Keratinocyte (primary cell): ENCODE results near the gene RNF130. TPM values are rescaled to one million over a fixed set of nuclear protein-coding genes. Genes with fewer than 3 reads are reported as not detected.
A peak's percentile ranks its signal among the peaks of the same experiment; 100 is the strongest.

Experiments
- DNase-seq: peaks from one replicate; pipeline ENCODE4 v3.0.0-alpha.2; 2011; ENCODE audit warnings: low read depth, missing footprints, low spot score
- FAIRE-seq: peaks from 2 replicates; lab custom pipeline; 2011; peaks lifted over from hg19 to GRCh38; lab: Jason Lieb, UNC
- H2AFZ ChIP-seq: 2 replicates; pipeline ENCODE4 v1.6.0; 2012; ENCODE audit warnings: low read length, control low read depth, inconsistent platforms; ENCODE audit not compliant: control insufficient read depth
- H3K27ac ChIP-seq: 2 replicates; pipeline ENCODE4 v1.5.1; 2011; ENCODE audit warnings: low read length; ENCODE audit not compliant: control insufficient read depth, insufficient read depth
- H3K27me3 ChIP-seq: 3 replicates; pipeline ENCODE4 v1.6.0; 2011; ENCODE audit warnings: low read length; ENCODE audit not compliant: control insufficient read depth, insufficient read depth; ENCODE audit errors: extremely low read depth
- H3K36me3 ChIP-seq, 2 experiments: 2 replicates in 1 of 2; 3 replicates in 1 of 2; pipeline ENCODE4 v1.5.1; 2011; ENCODE audit warnings: low read length in 2 of 2, mild to moderate bottlenecking in 1 of 2; ENCODE audit not compliant: control insufficient read depth in 2 of 2, insufficient read depth in 2 of 2; ENCODE audit errors: extremely low read depth in 1 of 2
- H3K4me1 ChIP-seq: 3 replicates; pipeline ENCODE4 v1.5.1; 2011; ENCODE audit warnings: low read length; ENCODE audit not compliant: control insufficient read depth, insufficient read depth; ENCODE audit errors: extremely low read depth
- H3K4me2 ChIP-seq: 3 replicates; pipeline ENCODE4 v1.6.0; 2011; ENCODE audit warnings: low read depth, low read length; ENCODE audit not compliant: control insufficient read depth, insufficient read depth; ENCODE audit errors: extremely low read depth
- H3K4me3 ChIP-seq, 3 experiments: fragments of 200-600 bp in 1 of 3; sonication (generic) in 1 of 3; 2 replicates in 2 of 3; 3 replicates in 1 of 3; pipeline ENCODE4 v1.5.1; 2011 to 2016; ENCODE audit warnings: low read length in 3 of 3, mild to moderate bottlenecking in 3 of 3, control low read depth in 2 of 3, inconsistent platforms in 1 of 3, low read depth in 1 of 3, mixed read lengths in 1 of 3, mixed run types in 1 of 3, moderate library complexity in 1 of 3; ENCODE audit not compliant: control insufficient read depth in 2 of 3, insufficient read depth in 2 of 3; ENCODE audit errors: extremely low read depth in 1 of 3
- H3K79me2 ChIP-seq: 2 replicates; pipeline ENCODE4 v1.6.0; 2012; ENCODE audit warnings: low read length; ENCODE audit not compliant: control insufficient read depth, insufficient read depth
- H3K9ac ChIP-seq: 3 replicates; pipeline ENCODE4 v1.6.0; 2011; ENCODE audit warnings: low read length; ENCODE audit not compliant: control insufficient read depth, insufficient read depth; ENCODE audit errors: extremely low read depth
- H3K9me1 ChIP-seq: 3 replicates; pipeline ENCODE4 v1.6.0; 2011; ENCODE audit warnings: low read length; ENCODE audit not compliant: control insufficient read depth, insufficient read depth; ENCODE audit errors: extremely low read depth
- H3K9me3 ChIP-seq: 2 replicates; pipeline ENCODE4 v1.5.1; 2012; ENCODE audit warnings: low read depth, low read length; ENCODE audit not compliant: control insufficient read depth
- H4K20me1 ChIP-seq: 3 replicates; pipeline ENCODE4 v1.6.0; 2011; ENCODE audit warnings: low read length; ENCODE audit not compliant: control insufficient read depth, insufficient read depth; ENCODE audit errors: extremely low read depth
- CTCF ChIP-seq, 3 experiments: IDR thresholded peaks in 1 of 3; conservative IDR thresholded peaks in 1 of 3; optimal IDR thresholded peaks in 1 of 3; 2 replicates in 2 of 3; 3 replicates in 1 of 3; pipeline versions ENCODE3 to v1.5.1; 2011; ENCODE audit warnings: low read length in 3 of 3, mild to moderate bottlenecking in 3 of 3, moderate library complexity in 2 of 3, control low read depth in 1 of 3, inconsistent platforms in 1 of 3; ENCODE audit not compliant: insufficient read depth in 2 of 3; ENCODE audit errors: extremely low read depth in 1 of 3
- EZH2 ChIP-seq: IDR thresholded peaks from one replicate; pipeline ENCODE4 v1.6.1; 2012; ENCODE audit warnings: inconsistent platforms, mild to moderate bottlenecking, low read length, moderate library complexity
- dilution Hi-C: fragments of 300-500 bp; cut with MboI; formaldehyde crosslinking; loops from one replicate; pipeline ENCODE4 v1.7.0; 2020; ENCODE audit warnings: low sequenced_read_pairs; ENCODE audit not compliant: extremely low pct_ligation_motif_present
- polyA plus RNA-seq, 5 experiments: library from polyadenylated mRNA; depleted of rRNA in 3 of 5; stranded (reverse) in 3 of 5; stranded (forward) in 1 of 5; unstranded in 1 of 5; fragments of >200 nt; gene quantifications; 1 replicate in 1 of 5; 2 replicates in 3 of 5; 3 replicates in 1 of 5; pipeline versions ENCODE4 v1.2.1 to v1.2.3, GENCODE V29; 2011 to 2012; ENCODE audit warnings: missing spikeins in 2 of 5, low read depth in 1 of 5, low replicate concordance in 1 of 5

Gene RNF130
- polyA plus RNA-seq, 1 donor (not counting 4 experiments of a cell fraction or from before 2014, with no cell fraction given): 20.0 TPM

GRCh38 chr5:180068519-180069090 is 3.0 kb downstream of the RNF130 start:
- dilution Hi-C loops: no loop called here
- H3K27ac ChIP-seq: no peak overlapping the region
- H3K4me3 ChIP-seq: no peak overlapping the region
- peak overlapping the region; percentile 14 for H3K4me2 ChIP-seq
- no peak for DNase-seq
- H3K4me1 ChIP-seq: peaks cover 18% of the 10 kb centered on the region
- peaks cover 19% of the 10 kb centered on the region for H3K79me2 ChIP-seq
- H2AFZ ChIP-seq: no peak overlapping the region
- H3K9ac ChIP-seq: no peak overlapping the region
- H3K27me3 ChIP-seq: peaks cover 9% of the 10 kb centered on the region
- no peaks in the 10 kb centered on the region for H4K20me1 ChIP-seq
- H3K36me3 ChIP-seq: no peaks in the 10 kb centered on the region
- TF ChIP-seq CTCF (optimal IDR thresholded peaks at IDR 0.05 in 1 of 3, IDR thresholded peaks at IDR 0.05 in 1 of 3, conservative IDR thresholded peaks at IDR 0.05 in 1 of 3; ENCODE audit: extremely low read depth in 1 of 3, insufficient read depth in 2 of 3, low read length in 3 of 3): no peak
- no peak for TF ChIP-seq EZH2
- FAIRE-seq: no peak
- H3K9me3 ChIP-seq: peaks cover 4% of the 10 kb centered on the region
- H3K9me1 ChIP-seq: no peaks in the 10 kb centered on the region

GRCh38 chr5:180067986-180068385 is 3.6 kb downstream of the RNF130 start:
- Histone ChIP-seq H3K4me1 (peaks cover 19% of the 10 kb centered on the region), H3K36me3 (no peaks in the 10 kb centered on the region), H3K27ac (no peak overlapping the region), H2AFZ (no peak overlapping the region), H3K9ac (no peak overlapping the region), H3K4me2 (peak overlapping the region; percentile 14), H3K9me3 (peaks cover 4% of the 10 kb centered on the region), H4K20me1 (no peaks in the 10 kb centered on the region), H3K79me2 (peaks cover 19% of the 10 kb centered on the region), H3K4me3 (no peak overlapping the region), H3K9me1 (no peaks in the 10 kb centered on the region), H3K27me3 (peaks cover 5% of the 10 kb centered on the region)
- FAIRE-seq: no peak
- DNase-seq: no peak
- TF ChIP-seq CTCF (optimal IDR thresholded peaks at IDR 0.05 in 1 of 3, IDR thresholded peaks at IDR 0.05 in 1 of 3, conservative IDR thresholded peaks at IDR 0.05 in 1 of 3; ENCODE audit: extremely low read depth in 1 of 3, insufficient read depth in 2 of 3, low read length in 3 of 3): no peak
- TF ChIP-seq EZH2: no peak
- dilution Hi-C loops: no loop called here
